HG03175 (cell line): ENCODE results near the gene PUM1.

Experiments used
- ATAC-seq: cut with Tn5 transposase; IDR thresholded peaks from one replicate; pipeline ENCODE4 v1.9.1; 2021; ENCODE audit warnings: mild to moderate bottlenecking, moderate library complexity; ENCODE audit not compliant: unreplicated experiment

The PUM1 gene

DNA sequence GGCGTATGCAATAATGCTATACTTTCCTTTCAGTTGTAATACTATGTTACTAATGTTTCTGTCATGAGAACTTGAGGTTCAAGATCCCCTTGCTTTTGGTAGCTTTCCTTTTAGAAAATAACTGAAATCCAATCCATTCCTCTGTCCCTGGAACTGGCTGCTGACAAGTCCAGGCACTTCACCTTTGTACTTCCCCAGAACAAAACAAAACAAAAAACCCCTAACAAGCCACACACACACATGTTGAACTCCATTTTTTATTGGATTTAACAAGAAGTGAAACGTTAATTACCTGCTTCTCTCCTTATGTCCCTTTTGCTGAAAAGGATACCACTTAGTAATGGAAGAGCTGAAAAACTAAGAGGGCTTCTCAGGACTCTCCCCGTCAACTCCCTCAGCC is 130.9 kb downstream of the PUM1 start:
- ATAC-seq: no peak

DNA sequence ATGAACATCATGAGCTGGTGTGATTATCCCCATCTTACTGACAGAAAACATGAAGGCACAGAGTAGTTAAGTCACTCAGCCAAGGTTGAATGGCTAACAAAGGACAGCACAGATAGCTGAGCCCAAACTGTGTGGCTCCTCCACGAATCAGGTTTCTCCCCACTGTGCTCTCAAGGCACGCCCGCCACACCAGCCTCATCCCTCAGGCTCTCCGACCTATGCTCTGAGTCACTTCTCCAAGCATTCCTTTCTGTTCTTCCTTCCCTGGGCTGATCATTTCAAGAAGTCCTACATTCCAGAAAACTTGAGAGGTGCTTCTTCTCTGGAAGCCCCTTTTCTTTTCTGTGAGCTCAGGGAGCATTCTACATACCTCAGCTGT is 131.7 kb downstream of the PUM1 start:
- ATAC-seq: no peak

DNA sequence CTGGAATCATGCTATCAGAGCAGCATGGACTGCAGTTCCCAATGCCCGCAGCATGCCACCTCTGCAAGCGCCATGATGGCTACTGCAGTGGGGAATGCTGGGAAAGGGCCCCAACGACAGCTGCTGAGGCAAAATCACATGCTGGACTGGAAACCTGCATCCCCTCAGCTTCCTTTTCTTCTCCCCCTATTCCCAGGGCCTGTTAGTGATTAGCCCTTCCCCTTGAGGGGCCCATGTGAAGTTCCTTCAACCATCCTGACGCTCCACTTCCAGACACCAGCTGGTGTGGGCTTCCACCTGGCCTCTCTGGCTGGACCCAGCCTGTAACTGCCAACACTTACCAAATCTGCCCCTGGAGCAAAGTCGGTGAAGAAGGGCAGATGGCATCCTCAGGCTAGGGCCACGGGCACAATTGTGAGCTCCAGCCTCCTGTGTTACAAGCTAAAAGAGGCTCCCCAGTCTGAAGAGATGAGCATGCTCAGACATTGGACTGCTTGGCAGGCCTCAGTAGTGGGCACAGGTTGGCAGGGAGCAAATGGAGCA is 134.8 kb downstream of the PUM1 start:
- no peak for ATAC-seq

DNA sequence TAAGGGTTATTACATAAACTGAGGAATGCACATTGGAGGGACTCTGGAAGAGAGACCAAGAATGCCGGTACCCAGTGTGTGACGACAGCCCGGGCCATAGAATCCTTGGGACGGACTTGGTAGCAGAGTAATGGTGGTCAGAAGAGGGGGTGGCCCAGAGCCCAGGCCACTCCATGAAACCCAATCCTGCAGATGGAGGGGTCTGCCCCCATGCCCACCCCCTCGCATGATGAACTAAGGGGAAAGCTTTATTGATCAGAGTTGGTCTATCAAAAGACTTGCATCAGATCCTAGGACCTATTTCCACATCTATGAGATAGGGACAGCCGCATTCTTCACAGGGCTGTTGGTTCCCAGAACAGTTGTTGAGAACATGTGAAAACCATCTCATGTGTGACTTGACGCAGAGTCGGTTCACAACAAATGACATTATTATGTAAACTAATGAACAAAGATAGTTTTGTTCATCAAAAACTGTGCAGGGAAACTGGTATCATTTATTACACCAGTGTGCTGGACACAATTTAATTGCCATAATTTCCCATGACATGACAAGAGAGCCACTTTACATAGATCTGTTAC is 135.5 kb downstream of the PUM1 start:
- no peak for ATAC-seq

DNA sequence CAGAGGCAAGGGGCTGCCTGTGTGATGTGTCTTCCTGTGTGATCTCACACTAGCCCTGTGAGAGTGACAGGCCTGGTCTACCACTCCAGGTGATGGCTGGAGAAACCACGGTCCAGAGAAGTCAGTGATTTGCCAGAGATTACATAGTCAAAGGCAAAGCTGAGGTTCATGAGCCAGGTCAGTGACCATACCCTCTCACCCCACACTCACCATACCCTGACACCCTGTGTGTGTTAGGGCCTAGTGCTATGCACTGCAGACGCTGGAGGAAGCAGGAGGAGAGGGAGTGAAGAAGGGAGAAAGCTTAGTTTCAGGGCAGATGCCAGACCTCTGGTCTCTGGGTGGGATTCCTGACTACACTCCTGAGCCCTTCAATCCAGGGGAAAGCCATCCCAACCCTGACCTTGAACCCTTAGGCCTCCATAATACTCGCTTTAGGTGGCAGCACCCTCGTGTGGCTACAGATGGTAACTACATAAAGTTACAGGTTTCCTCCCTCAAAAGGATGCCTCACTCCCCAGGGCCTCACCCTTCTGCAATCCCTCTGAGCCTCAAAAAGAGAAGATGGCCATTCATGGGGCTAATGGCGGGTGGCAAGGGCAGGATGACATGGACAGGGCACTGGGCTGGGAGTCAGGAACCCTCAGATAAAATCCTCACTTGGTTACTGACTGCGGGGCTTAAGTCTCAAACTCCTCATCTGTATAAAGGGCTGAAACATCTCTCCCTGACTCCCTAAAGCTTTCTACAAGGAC is 136.2 kb downstream of the PUM1 start:
- ATAC-seq: no peak

DNA sequence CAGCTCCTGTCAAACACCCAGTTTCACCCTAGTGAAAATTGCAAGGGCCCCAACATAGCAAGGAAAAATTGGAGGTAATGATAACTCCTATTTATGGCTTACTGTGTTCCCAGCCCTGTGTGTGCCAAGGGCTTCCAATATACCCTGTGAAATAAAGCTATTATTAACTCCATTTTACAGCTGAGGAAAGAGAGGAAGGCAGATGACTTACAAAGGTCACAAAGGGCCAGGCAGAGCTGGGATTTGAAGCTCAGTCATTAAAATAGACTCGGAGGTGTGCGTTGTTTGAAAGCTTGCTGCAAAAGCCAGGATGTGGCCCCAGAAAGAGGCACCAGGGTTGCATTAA is 136.8 kb downstream of the PUM1 start:
- ATAC-seq: no peak

DNA sequence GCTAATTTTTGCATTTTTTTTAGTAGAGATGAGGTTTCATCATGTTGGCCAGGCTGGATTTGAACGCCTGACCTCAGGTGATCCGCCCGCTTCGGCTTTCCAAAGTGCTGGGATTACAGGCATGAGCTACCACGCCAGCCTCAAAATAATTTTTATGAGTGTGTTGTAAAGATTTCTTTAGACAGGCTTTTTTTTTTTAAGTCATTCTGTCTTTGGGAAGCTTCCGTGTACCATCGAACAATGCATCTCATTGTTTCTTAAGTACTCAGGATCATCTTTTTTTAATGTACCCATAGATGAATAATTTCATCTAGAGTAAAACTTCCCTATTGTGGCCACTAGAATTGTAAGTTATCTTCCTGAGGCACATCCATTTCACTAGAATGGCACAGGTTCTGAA is 137.3 kb downstream of the PUM1 start:
- no peak for ATAC-seq

DNA sequence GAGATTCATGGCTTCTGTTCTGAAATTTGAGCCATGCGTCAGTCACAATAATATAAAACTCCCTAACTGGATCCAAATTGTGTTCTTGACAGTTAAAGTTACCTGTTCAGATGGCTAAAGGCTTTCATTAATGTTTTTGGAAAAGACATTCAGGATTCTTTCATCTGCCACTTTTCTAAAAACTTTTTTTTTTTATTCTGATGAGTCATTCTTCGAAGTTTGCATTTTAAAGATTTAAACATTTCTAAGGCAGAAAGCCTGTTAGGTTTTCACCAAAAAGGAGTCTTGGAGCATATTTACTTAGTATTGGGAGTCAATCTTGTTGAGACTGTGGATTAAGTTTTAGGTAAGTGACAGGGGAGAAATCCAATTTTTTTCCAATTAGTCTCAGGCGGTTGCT is 138.1 kb downstream of the PUM1 start:
- ATAC-seq: no peak

DNA sequence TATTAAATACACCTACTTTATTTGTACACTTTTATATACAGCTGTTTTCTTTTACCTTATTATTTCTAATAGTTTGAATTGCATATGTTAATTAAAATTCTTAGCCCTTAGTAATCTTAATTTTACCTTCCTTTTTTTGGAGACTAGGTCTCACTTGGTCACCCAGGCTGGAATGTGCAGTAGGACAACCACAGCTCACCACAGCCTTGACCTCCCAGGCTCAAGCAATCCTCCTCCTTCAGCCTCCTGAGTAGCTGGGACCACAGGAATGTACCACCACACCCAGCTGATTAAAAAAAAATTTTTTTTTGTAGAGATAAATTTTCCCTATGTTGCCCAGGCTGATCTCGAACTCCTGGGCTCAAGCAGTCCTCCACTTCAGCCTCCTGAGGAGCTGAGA is 141.9 kb downstream of the PUM1 start:
- no peak for ATAC-seq

DNA sequence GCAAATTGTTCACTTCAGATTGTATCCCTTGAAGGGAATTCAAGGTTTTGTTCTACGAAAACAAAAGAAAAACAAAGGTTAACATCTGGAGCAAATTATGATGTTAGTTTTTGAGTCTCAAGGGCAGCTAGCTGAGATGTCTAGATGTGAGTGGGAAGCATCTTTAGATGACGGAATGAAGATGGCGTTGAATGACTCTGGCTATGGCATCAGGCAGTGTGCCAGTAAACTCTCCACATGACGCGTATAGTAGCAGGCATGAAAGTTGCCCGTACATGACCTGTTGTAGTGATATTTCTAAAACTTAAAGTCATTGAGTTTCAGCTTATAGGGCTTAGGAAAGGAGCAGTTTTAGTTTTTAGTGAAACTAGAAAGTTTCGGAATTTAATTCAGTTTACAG is 144.7 kb downstream of the PUM1 start:
- no peak for ATAC-seq

DNA sequence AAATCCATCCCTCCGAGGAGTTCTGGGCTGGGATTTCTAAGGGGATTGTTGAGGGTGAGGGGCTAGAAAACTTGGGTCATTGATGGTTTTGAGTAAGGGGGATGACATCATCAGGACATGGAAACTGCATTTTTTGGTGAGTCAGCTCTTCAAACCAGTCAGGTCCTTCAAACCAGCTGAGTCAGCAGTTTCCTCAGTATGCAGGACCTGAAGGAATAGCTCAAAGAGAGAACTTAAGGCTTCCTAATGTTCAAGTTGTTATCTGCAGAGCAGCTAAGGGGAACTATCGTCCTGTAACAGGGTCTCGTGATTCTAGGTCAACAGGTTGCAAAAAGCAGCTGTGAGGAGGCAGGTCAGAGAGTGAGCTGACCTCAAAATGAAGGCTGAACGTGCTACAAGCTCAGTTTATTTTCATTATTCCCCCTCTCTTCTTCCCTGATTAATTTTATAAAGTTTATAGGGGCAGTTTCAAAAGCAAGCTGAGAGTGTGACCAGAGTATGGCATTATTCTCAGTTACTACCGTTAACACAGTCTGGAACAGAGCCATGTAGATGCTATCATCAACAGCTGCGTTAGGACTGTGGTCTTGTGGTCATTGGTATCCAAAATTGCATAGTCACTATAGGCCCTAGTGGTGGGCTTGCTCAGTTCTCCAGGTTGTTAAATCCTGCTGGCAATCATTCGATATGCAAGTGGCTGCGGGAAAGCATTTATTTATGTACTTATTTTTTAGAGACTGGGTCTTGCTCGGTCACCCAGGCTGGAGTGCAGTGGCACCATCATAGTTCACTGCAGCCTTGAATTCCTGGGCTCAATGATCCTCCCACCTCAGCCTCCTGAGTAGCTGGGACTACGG is 146.3 kb downstream of the PUM1 start:
- no peak for ATAC-seq

DNA sequence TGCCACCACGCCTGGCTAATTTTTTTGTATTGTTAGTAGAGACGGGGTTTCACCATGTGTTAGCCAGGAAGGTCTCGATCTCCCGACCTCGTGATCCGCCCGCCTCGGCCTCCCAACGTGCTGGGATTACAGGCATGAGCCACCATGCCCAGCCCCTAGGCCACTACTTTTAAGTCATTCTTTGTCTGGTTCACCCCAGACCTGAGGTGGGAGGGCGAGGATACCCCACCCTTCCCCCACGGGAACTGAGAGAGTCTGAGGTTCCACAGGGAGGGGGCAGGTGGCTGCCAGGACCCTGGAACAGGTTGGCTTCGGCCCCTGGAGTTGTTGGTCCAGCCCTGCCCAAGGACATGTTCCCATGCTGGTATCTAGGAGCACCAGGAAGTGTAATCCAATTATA is 149.2 kb downstream of the PUM1 start:
- ATAC-seq: no peak

DNA sequence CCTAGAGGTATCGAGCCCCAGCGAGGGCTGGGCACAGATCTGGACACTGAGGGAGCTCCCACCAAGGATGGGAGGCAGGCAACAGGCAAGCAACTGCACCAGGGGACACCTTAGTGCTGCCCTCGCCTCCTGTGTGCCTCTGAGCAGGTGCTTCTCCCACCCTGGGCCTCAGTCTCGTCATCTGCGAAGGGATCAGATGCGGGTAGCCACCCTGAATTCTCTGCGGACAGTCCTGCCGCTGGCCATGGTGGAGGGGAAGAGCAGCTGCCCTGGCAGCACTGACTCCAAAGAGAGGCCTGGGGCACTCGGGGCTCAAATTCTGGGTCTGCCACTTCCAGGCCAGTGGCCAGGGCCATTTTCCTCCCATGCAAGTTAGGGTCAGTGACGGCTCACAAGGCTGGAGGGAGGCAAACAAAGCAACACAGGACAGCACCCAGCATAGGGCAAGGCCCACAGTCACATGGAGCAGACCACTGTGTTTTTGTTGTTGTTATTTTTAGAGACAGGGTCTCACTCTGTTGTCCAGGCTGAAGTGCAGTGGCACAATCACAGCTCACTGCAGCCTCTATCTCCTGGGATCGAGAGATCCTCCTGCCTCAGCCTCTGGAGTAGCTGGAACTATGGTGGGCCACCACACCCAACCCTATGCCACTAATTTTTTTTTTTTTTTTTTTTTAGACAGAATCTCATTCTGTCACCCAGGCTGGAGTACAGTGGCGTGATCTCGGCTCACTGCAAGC is 149.9 kb downstream of the PUM1 start:
- ATAC-seq: no peak

DNA sequence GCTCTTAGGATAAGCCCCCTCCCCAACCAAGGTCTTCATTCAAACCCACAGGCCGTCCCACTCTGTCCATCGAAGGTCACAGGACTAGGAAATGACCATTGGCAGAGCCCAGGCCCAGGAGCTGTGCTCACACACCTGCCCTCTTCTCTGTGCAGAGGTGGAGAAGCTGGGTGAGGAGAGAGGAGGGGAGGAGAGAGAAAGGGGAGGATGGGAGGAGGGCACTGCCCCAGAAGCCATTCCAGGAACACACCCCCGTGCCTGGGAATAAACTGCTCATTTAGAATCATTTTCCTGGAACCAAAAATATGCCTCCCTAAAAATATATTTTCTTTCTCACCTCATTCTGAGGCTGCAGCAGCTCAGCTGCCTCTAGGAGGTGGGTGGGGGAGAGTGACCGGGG is 150.6 kb downstream of the PUM1 start:
- no peak for ATAC-seq

DNA sequence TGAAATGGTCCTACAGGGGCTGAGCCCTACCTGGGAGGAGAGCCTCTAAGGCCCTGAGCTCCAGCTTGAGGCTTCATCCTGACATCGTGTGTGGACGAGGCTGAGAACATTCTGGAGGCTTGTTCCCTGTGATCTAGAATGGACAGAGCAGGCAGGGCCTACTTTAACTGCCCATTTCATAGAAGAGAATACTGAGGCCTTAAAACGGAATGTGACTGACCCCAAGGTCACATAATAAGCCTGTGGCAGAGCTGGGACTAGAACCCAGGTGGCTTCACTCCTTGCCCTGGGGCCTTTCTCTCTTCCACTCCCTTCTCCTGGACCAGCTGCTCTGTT is 151.0 kb downstream of the PUM1 start:
- ATAC-seq: no peak

DNA sequence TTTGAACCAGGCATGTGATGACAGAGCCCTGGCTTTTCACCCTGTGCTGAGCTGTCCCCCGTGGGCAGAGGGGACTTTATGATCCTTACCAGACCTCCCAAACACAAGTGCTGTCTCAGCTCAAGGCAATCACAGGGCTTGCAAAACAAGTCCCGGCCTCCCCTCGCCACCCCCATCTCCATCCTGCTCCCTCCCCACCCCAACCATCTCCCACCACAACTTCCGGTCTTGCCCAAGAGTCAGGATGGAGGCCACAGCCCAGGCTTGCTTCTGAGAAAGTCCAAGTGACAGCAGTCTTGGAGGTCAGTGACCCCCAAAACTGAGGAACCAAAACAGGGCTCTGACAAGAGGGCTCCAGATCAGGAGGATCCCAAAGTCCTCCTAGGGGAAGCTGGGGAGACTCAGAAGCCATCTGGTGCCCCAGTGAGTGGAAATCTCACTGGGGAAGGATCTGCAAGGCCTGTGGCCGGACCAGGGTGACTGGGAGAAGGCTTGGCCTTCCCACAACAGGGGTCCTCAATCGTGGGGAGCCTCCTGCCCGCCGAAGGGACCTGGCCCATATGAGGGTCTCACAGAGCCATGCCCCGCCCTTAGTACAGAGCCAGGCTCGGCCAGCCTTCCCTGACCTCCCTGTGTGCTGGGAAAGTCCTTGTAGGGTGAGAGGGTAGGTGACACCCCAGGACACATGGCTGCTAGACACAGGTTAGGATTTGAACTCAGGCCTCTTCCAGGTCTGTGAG is 152.4 kb downstream of the PUM1 start:
- no peak for ATAC-seq

DNA sequence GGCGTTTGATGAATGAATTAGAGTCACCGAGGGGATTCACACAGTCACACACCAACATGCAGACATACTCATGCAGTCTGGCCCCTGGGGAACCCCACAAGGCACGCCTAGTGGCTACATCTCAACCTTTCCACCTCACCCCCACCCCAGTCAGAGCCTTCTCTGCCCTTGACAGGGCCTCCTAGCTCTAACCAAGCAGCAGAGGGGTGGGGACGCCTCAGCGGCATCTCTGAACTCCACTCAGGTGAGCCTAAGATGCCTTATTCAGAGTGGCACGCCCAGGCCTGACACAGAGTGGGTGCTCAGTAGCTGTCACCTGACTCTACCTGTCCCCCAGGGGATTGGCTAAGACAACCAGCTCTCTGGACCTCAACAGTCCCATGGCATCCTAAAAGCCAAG is 153.3 kb downstream of the PUM1 start:
- no peak for ATAC-seq

DNA sequence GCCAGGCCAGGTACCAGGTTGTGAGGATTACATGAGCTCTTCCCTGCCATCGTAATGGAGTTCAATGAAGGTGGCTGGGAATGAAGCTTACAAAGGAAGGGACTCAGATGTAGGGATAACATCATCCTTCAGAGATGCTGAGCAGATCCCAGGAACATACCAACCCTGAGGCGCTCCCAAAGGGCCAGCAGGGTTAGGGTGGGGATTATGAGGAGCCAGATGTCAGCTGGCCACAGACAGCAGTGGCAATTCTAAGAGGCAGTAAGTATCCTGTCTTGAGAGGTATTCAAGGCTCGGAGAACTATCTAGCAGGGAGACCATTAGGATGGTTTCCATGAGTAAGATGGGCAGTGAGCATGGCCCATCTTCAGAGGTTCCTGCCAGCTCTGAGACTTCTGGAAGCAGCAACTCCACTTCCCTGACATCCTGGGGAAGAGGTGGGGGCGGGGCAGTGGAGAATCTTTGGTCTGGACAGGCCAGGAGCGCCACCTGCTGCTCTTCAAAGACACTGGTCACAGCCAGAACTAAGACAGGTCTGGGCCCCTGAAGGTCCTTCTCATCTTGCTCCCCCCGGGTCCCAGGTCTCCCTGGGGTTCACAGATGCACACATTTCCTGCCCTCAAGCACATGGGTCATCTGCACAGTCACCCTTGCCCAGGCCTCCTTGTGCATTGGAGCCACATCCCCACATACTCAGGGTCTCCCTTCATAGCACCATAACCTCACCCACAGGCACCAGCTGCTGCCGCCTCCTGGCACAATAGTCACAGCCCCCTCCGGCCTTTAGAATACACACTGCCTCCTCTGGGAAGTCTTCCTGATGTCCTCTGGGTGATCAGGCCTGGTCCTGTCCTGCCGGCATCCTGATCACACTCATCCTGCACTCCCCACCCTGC is 154.2 kb downstream of the PUM1 start:
- ATAC-seq: peak; percentile 43

DNA sequence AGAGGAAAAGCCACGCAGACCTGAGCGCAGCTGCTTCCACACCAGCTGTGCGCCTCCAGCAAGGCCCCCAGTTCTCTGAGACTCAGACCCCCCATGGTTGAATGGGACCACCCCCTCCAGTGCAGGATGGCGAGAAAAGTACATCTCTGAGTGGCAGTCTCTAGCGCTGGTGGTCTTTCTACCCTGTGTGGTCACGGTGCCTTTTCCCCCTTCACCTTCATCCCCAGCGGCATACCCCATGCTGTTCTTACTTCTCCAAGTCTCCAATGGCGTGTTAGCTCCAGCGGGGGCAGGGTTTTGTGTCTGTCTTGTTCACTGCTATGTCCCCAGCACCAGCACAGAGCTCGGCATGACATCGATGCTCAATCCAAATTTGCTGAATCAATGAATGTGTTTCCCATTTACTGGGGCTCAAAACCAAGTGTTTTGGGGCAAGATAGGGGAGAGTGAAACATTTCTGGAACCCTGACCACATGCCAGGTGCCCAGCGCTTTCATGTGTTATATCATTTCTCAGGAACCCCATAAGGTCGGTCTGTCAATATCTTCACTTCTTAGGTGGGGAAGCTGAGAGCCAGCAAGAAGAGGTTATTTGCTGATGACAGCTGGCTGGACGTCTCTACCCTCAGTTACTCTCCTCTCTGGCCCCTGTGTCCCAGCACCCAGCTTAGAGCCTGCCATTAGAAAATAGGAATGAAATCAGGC is 156.0 kb downstream of the PUM1 start:
- no peak for ATAC-seq
